SJSA1 (cell line): ENCODE measurements around the gene DHRS11. TPM values are rescaled to one million over a fixed set of nuclear protein-coding genes. Genes with fewer than 3 reads are reported as not detected.

Experiments
- DNase-seq, 2 experiments: peaks; one replicate each; pipeline ENCODE4 v3.0.0-alpha.2; 2015 to 2020; ENCODE audit warnings: low spot score in 2 of 2, low read depth in 1 of 2
- H3K27ac ChIP-seq: fragments of 250-450 bp; sonication (Bioruptor Pico); 2 replicates; pipeline ENCODE4 v1.5.1; 2020; ENCODE audit warnings: mild to moderate bottlenecking, moderate library complexity
- H3K27me3 ChIP-seq: fragments of 250-450 bp; sonication (Bioruptor Pico); replicated peaks from 2 replicates; pipeline ENCODE4 v1.5.1; 2020; ENCODE audit warnings: mild to moderate bottlenecking, moderate library complexity
- H3K36me3 ChIP-seq: fragments of 250-450 bp; sonication (Bioruptor Pico); 2 replicates; pipeline ENCODE4 v1.5.1; 2020; ENCODE audit warnings: mild to moderate bottlenecking
- H3K4me1 ChIP-seq: fragments of 250-450 bp; sonication (Bioruptor Pico); replicated peaks from 2 replicates; pipeline ENCODE4 v1.6.1; 2021; ENCODE audit warnings: mild to moderate bottlenecking
- H3K4me3 ChIP-seq: fragments of 250-450 bp; sonication (Bioruptor Pico); 2 replicates; pipeline ENCODE4 v1.5.1; 2020; ENCODE audit warnings: mild to moderate bottlenecking
- H3K9me3 ChIP-seq: fragments of 250-450 bp; sonication (Bioruptor Pico); replicated peaks from 2 replicates; pipeline ENCODE4 v1.5.1; 2020; ENCODE audit warnings: mild to moderate bottlenecking
- total RNA-seq: library from RNA; depleted of rRNA; stranded (reverse); fragments of >200 nt; shearing (Covaris generic); gene quantifications from 2 replicates; pipeline ENCODE4 v1.2.3, GENCODE V29; 2014; rRNA removed

DHRS11 gene
- total RNA-seq, 1 experiment from 2014 or later, result 8.0 TPM

GRCh38 chr17:36632916-36633771 lies 41.5 kb downstream of the DHRS11 start:
- no peaks in the 10 kb centered on the region for H3K9me3 ChIP-seq
- no peak for DNase-seq
- no peak overlapping the region for H3K4me3 ChIP-seq
- no peaks in the 10 kb centered on the region for H3K36me3 ChIP-seq
- H3K27ac ChIP-seq, result no peak overlapping the region
- H3K27me3 ChIP-seq, result peaks cover 23% of the 10 kb centered on the region
- H3K4me1 ChIP-seq, result no peaks in the 10 kb centered on the region

- no peak overlapping the region for H3K4me3 ChIP-seq
- H3K36me3 ChIP-seq, result no peaks in the 10 kb centered on the region
- peaks cover 8% of the 10 kb centered on the region; the same call in 1 of the 2 replicates for H3K4me1 ChIP-seq
- peaks cover 65% of the 10 kb centered on the region for H3K27me3 ChIP-seq
- H3K9me3 ChIP-seq, result no peaks in the 10 kb centered on the region
- DNase-seq, result no peak
- no peak overlapping the region for H3K27ac ChIP-seq
Measured at GRCh38 chr17:36640346-36640745, 48.7 kb downstream of the DHRS11 start.

- H3K4me1 ChIP-seq, result peaks cover 8% of the 10 kb centered on the region; the same call in 1 of the 2 replicates
- H3K27ac ChIP-seq, result no peak overlapping the region
- no peak overlapping the region for H3K4me3 ChIP-seq
- H3K36me3 ChIP-seq, result no peaks in the 10 kb centered on the region
- DNase-seq, result no peak
- H3K9me3 ChIP-seq, result no peaks in the 10 kb centered on the region
- peaks cover 70% of the 10 kb centered on the region for H3K27me3 ChIP-seq
Measured at GRCh38 chr17:36640836-36641235, 49.2 kb downstream of the DHRS11 start.

- DNase-seq, result no peak
- H3K27ac ChIP-seq, result no peak overlapping the region
- H3K4me1 ChIP-seq, result peaks cover 8% of the 10 kb centered on the region; the same call in 1 of the 2 replicates
- H3K9me3 ChIP-seq, result no peaks in the 10 kb centered on the region
- peaks cover 75% of the 10 kb centered on the region for H3K27me3 ChIP-seq
- H3K36me3 ChIP-seq, result no peaks in the 10 kb centered on the region
- no peak overlapping the region for H3K4me3 ChIP-seq
Measured at GRCh38 chr17:36641331-36641876, 49.7 kb downstream of the DHRS11 start.

- no peak overlapping the region for H3K27ac ChIP-seq
Measured at GRCh38 chr17:36641877-36642845, 50.5 kb downstream of the DHRS11 start.

GRCh38 chr17:36643086-36643685 lies 51.5 kb downstream of the DHRS11 start:
- Histone ChIP-seq H3K4me3 (no peak overlapping the region), H3K27ac (no peak overlapping the region), H3K36me3 (no peaks in the 10 kb centered on the region), H3K4me1 (peaks cover 8% of the 10 kb centered on the region; the same call in 1 of the 2 replicates), H3K27me3 (peaks cover 74% of the 10 kb centered on the region), H3K9me3 (no peaks in the 10 kb centered on the region)
- DNase-seq, result no peak

More at GRCh38 chr17:36641877-36642845, 50.5 kb downstream of the DHRS11 start:
- Histone ChIP-seq H3K4me3 (no peak overlapping the region), H3K36me3 (no peaks in the 10 kb centered on the region), H3K9me3 (no peaks in the 10 kb centered on the region), H3K4me1 (peaks cover 8% of the 10 kb centered on the region; the same call in 1 of the 2 replicates), H3K27me3 (peaks cover 79% of the 10 kb centered on the region)
- no peak for DNase-seq

GRCh38 chr17:36645422-36645821 lies 53.7 kb downstream of the DHRS11 start:
- peaks cover 8% of the 10 kb centered on the region; the same call in 1 of the 2 replicates for H3K4me1 ChIP-seq
- H3K4me3 ChIP-seq, result no peak overlapping the region
- no peaks in the 10 kb centered on the region for H3K9me3 ChIP-seq
- no peak for DNase-seq
- H3K27ac ChIP-seq, result no peak overlapping the region
- H3K27me3 ChIP-seq, result peaks cover 54% of the 10 kb centered on the region
- no peaks in the 10 kb centered on the region for H3K36me3 ChIP-seq

- Histone ChIP-seq H3K9me3 (no peaks in the 10 kb centered on the region), H3K4me3 (no peak overlapping the region), H3K27ac (no peak overlapping the region), H3K27me3 (peaks cover 37% of the 10 kb centered on the region), H3K4me1 (no peaks in the 10 kb centered on the region), H3K36me3 (no peaks in the 10 kb centered on the region)
- DNase-seq, result no peak
Measured at GRCh38 chr17:36647636-36648035, 56.0 kb downstream of the DHRS11 start.

- Histone ChIP-seq H3K9me3 (no peaks in the 10 kb centered on the region), H3K4me3 (no peak overlapping the region), H3K4me1 (no peaks in the 10 kb centered on the region), H3K27me3 (peaks cover 27% of the 10 kb centered on the region), H3K27ac (no peak overlapping the region), H3K36me3 (no peaks in the 10 kb centered on the region)
- no peak for DNase-seq
Measured at GRCh38 chr17:36650096-36650775, 58.6 kb downstream of the DHRS11 start.

Other genes starting within 250 kb of the DHRS11 start
- gene TBC1D3H, start 203.4 kb upstream of the DHRS11 start, total RNA-seq, result not detected in 2 replicates
- gene ZNHIT3, start 105.2 kb upstream of the DHRS11 start, total RNA-seq, result 34.5 and 41.7 TPM in 2 replicates
- 56.0 and 57.9 TPM in 2 replicates for gene MYO19, start 57.0 kb upstream of the DHRS11 start, total RNA-seq
- 3.4 and 9.7 TPM in 2 replicates for gene PIGW, start 56.9 kb upstream of the DHRS11 start, total RNA-seq
- gene GGNBP2, start 47.0 kb upstream of the DHRS11 start, total RNA-seq, result 47.6 and 54.0 TPM in 2 replicates
- gene MRM1, start 9.7 kb downstream of the DHRS11 start, total RNA-seq, result 8.5 and 12.8 TPM in 2 replicates